Tibial artery (tissue), 4 donors: ENCODE measurements around the gene DUT.

Experiments used
- DNase-seq, 2 donors: peaks; one replicate each; pipeline ENCODE4 v3.0.0-alpha.2; 2019
- H3K27ac ChIP-seq, 2 donors: fragments of 200-600 bp; sonication (generic) in 1 of 2; 1 replicate in 1 of 2; 2 replicates in 1 of 2; pipeline ENCODE4 v1.5.1; 2018 to 2019; ENCODE audit warnings: mild to moderate bottlenecking in 1 of 2
- H3K27me3 ChIP-seq, 2 donors: fragments of 200-600 bp; sonication (generic) in 1 of 2; one replicate each; pipeline versions ENCODE4 v1.5.1 to v1.6.0; 2016 to 2019
- H3K36me3 ChIP-seq, 3 donors: fragments of 200-600 bp; sonication (generic) in 2 of 3; one replicate each; pipeline ENCODE4 v1.5.1; 2016 to 2019; ENCODE audit warnings: mild to moderate bottlenecking in 2 of 3
- H3K4me1 ChIP-seq, 4 donors: fragments of 200-600 bp; sonication (generic) in 2 of 4; 1 replicate in 3 of 4; 2 replicates in 1 of 4; pipeline ENCODE4 v1.5.1; 2016 to 2019
- H3K4me3 ChIP-seq, 2 donors: fragments of 200-600 bp; sonication (generic) in 1 of 2; 1 replicate in 1 of 2; 2 replicates in 1 of 2; pipeline ENCODE4 v1.5.1; 2018 to 2019; ENCODE audit warnings: mild to moderate bottlenecking in 2 of 2
- H3K9me3 ChIP-seq, 3 donors: fragments of 200-600 bp; sonication (generic) in 1 of 3; one replicate each; pipeline ENCODE4 v1.5.1; 2016 to 2019
- CTCF ChIP-seq, 2 experiments: fragments of 200-600 bp in 1 of 2; fragments of 450-650 bp in 1 of 2; IDR thresholded peaks; one replicate each; pipeline ENCODE4 v1.5.1; 2017 to 2019; ENCODE audit warnings: antibody characterized with exemption in 2 of 2, mild to moderate bottlenecking in 1 of 2, moderate library complexity in 1 of 2
- intact Hi-C: fragments of 100-400 bp; cut with DNase I; formaldehyde crosslinking; loops from one replicate; pipeline ENCODE4 v1.15.0; 2023; ENCODE audit warnings: low total_unique reads

Gene DUT

GRCh38 chr15:48337607-48338006 is 6.4 kb downstream of the DUT start:
- no peaks in the 10 kb centered on the region for H3K9me3 ChIP-seq
- H3K36me3 ChIP-seq, result peaks cover 46 to 81% (median 62%) of the 10 kb centered on the region in 3 donors
- no peak for DNase-seq
- intact Hi-C loops, result no loop called here
- H3K27me3 ChIP-seq, result no peaks in the 10 kb centered on the region
- H3K4me3 ChIP-seq, result no peak overlapping the region
- no peak for TF ChIP-seq CTCF (IDR thresholded peaks at IDR 0.05)
- H3K27ac ChIP-seq, result no peak overlapping the region
- H3K4me1 ChIP-seq, result peaks cover 0 to 3% (median 2%) of the 10 kb centered on the region in 4 donors

GRCh38 chr15:48340111-48340510 is 8.9 kb downstream of the DUT start:
- H3K27ac ChIP-seq, result no peak overlapping the region
- peaks cover 50 to 83% (median 64%) of the 10 kb centered on the region in 3 donors for H3K36me3 ChIP-seq
- H3K4me1 ChIP-seq, result no peaks in the 10 kb centered on the region
- H3K27me3 ChIP-seq, result no peaks in the 10 kb centered on the region
- intact Hi-C loops, result no loop called here
- H3K4me3 ChIP-seq, result no peak overlapping the region
- no peak for TF ChIP-seq CTCF (IDR thresholded peaks at IDR 0.05)
- H3K9me3 ChIP-seq, result no peaks in the 10 kb centered on the region
- DNase-seq, result no peak

- Histone ChIP-seq H3K27ac (no peak overlapping the region), H3K27me3 (no peaks in the 10 kb centered on the region), H3K36me3 (peaks cover 25 to 49% (median 47%) of the 10 kb centered on the region in 3 donors), H3K4me1 (no peaks in the 10 kb centered on the region), H3K4me3 (no peak overlapping the region), H3K9me3 (no peaks in the 10 kb centered on the region)
- no peak for TF ChIP-seq CTCF (IDR thresholded peaks at IDR 0.05)
- intact Hi-C loops, result no loop called here
- DNase-seq, result no peak
Observed at GRCh38 chr15:48343865-48344264, 12.6 kb downstream of the DUT start.

GRCh38 chr15:48345516-48345915 is 14.3 kb downstream of the DUT start:
- Histone ChIP-seq H3K9me3 (no peaks in the 10 kb centered on the region), H3K4me1 (no peaks in the 10 kb centered on the region), H3K27me3 (no peaks in the 10 kb centered on the region), H3K36me3 (peaks cover 25 to 33% (median 31%) of the 10 kb centered on the region in 3 donors), H3K4me3 (no peak overlapping the region), H3K27ac (no peak overlapping the region)
- no peak for DNase-seq
- TF ChIP-seq CTCF (IDR thresholded peaks at IDR 0.05), result no peak
- intact Hi-C loops, result no loop called here

GRCh38 chr15:48352474-48353072 is 21.3 kb downstream of the DUT start:
- Histone ChIP-seq H3K4me3 (no peak overlapping the region), H3K27me3 (no peaks in the 10 kb centered on the region), H3K4me1 (no peaks in the 10 kb centered on the region), H3K9me3 (no peaks in the 10 kb centered on the region), H3K36me3 (no peaks in the 10 kb centered on the region), H3K27ac (no peak overlapping the region)
- DNase-seq, result peak in 1 of 2 donors; percentile 46
- TF ChIP-seq CTCF (IDR thresholded peaks at IDR 0.05), result peak; percentile 66 to 76
- intact Hi-C loops, result loop anchor here (10.0 kb wide), 2 partner anchors 102 to 1158 kb away; no protein-coding TSS in a partner anchor
